IPS-NIHi11 (cell line): ENCODE results near the gene BPHL.
"Not testable (repeated sequence)": the region's sequence is repeated elsewhere in the genome, so short reads cannot be mapped to it uniquely, and the experiment has no call there.

Experiments
- DNase-seq: peaks from one replicate; pipeline ENCODE4 v3.0.0; 2012; ENCODE audit warnings: mixed read lengths, low spot score

The BPHL gene

DNA sequence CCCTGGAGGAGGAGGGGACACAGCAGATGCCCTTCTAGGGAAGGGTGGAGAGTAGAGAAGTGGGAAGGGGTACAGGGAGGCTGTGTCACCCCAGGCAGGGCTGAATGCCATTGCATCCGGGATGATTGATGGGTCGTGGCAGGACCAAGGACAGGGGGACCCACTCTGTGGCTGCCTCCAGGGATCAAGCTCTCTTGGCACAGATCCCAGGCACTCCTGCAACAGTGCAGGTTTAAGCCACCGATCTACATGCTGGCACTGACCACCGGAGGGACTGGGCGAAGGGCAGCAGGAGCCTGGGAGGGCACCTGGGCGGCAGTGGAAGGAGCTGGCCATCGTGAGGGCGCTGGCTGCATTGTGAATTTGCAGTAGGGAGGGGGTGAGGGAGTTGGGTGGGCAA, 61.4 kb downstream of the BPHL start:
- not testable (repeated sequence) for DNase-seq

DNA sequence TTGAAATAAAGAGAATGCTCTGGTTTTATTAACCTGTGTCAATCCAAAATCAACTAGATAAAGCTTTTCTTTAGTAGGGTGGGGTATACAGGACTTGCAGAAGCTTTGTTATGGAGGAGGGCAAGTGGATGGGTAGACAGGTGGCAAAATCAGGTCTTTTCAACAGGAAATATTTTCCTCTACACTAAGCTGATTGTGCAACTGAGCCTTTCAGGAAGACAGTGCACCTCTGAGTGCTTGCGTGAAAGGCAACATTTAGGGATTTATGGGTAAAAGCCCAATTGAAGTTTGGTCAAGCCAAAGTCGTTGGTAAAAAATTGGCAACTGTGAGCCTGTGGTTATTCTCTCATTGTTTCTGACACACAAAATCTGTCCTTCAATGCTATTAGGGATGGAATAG, 62.6 kb downstream of the BPHL start:
- no peak for DNase-seq

DNA sequence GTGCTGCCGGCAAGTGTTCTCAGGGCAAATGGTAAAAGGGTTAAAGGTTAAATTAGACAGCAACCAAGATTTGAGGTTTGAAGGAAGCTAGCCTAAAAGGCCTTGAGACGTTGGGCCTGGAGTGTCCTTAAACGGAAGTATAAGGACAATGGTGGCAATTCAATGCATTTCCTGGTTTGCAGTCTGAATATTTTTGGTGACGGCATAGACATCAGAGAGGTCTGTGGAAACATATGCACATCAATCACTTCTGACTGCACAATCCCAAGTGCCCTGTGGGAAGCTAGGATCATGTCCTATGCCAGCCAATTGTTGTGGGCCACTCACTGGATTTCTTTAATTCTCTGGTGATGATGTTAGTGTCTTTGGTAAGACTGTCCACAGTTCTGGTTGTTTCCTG, 64.6 kb downstream of the BPHL start:
- DNase-seq, result no peak

DNA sequence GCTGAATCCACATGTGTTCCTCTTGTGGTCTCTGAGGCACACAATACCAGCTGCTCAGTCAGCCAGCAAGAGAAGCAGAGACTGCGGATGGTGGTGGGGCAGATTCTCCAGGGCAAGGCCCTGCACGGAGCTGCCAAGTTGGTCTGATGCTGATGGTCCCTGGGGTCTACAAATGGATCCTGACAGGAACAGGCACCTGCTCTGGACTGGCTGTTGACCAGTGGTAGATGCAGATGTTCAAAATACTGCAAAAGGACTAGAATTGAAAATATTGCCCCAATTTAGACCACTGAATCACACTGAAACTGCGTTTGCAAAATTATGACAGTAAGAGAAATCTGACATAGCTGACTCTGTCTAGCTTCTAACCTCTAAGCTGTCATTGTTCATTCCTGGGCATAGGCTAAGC, 68.5 kb downstream of the BPHL start:
- no peak for DNase-seq

DNA sequence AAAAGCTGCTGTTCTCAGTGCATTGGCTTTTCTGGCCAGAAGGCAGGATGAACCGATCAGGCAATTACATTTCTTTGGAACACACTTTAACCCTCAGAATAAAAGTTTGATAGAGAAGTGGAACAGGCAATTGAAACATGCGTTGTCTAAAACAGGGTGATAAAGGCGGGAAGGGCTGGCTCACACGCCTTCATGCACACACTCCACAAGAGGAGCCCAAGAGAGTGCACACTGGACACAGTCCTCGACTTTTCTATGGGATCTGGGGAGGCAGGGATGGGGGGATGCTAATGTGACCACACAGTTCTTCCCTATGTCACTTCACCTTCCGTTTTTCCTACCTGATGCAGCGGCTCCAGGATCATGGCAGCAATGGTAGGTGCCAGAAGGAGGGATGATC, 69.8 kb downstream of the BPHL start:
- DNase-seq, result no peak

DNA sequence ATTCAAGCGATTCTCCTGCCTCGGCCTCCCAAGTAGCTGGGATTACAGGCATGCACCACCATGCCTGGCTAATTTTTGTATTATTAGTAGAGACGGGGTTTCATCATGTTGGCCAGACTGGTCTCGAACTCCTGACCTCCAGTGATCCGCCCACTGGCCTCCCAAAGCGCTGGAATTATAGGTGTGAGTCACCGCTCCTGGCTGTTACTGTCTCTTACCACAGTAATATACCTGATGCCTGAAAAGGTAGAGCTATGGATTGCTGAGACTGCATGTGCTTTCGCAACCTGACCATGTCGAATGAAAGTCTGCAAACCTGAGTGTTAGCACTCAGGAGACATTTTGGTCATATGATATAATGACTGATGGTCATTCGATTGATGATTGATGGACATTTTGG, 70.7 kb downstream of the BPHL start:
- DNase-seq, result not testable (repeated sequence)

DNA sequence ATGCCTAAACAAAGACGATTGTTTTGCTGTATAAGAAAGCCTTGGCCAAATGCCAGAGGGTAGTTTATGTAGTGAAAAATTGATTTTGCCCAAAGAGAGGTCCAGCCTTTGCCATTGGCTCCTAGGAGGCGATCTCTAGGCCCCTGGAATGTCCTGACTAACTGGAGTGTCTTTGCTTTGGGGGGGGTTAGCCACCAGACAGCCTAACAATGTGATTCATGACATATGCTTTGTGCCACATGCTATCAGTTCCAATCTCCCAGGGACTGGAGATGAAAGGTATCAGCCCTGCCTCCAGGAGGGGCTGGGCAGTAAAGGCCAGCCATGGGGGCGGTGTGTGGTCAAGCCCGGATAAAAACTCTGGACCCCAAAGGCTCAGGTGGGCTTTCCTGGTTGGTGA, 71.5 kb downstream of the BPHL start:
- DNase-seq, result no peak

DNA sequence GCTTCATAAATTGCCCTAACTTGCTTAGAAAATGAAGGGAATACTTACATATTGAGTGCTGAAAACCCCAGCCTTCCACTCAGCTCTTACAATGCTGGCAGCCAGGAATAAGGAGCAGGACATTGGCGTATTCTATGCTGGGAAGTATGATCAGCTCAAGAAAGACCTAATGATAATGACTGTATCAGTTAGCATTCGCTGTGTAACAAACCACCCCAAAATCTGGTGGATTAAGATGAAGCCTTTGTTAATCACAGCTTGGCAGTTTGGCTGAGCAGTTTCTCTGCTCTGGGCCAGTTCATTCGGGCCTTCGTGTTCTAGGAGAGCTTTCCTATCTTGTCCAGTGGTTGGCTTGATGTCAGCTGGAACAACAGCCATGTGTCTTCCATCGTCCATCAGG, 72.3 kb downstream of the BPHL start:
- no peak for DNase-seq

DNA sequence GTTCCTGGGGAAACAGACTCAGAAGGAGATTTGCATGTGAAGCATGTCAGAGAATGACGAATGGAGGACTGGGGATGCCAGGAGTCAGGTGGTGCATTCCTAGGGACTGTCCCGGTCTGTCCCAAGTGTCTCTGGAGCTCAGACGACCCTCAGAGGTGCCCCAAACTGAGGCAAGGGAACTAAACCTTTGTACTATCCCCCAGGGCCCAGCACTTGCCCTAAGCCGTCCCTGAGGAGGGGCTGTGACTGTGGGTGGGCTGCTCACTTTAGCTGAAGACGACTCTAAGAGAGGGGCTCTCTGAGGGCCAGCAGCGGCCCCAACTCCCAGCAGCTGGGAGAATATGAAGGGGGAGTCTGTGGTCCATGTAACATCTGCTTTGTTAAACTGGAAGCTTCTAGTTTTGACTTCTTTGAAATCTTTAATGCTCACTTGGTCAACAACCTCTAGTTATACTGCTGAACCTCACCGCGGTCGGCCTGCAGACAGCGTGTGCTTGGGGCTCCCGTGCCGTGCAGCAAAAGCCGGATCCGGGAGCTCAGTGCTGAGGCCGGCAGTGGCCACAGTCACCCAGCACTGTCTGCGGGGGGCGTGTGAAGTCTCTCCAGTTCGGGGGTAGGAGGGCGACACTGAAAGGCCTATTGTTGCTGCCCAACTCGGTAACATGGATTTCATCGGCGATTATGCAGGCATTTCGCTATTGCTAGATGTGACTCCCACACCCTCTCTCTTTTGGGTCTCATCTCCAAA, 74.8 kb downstream of the BPHL start:
- DNase-seq, result peak; percentile 21

DNA sequence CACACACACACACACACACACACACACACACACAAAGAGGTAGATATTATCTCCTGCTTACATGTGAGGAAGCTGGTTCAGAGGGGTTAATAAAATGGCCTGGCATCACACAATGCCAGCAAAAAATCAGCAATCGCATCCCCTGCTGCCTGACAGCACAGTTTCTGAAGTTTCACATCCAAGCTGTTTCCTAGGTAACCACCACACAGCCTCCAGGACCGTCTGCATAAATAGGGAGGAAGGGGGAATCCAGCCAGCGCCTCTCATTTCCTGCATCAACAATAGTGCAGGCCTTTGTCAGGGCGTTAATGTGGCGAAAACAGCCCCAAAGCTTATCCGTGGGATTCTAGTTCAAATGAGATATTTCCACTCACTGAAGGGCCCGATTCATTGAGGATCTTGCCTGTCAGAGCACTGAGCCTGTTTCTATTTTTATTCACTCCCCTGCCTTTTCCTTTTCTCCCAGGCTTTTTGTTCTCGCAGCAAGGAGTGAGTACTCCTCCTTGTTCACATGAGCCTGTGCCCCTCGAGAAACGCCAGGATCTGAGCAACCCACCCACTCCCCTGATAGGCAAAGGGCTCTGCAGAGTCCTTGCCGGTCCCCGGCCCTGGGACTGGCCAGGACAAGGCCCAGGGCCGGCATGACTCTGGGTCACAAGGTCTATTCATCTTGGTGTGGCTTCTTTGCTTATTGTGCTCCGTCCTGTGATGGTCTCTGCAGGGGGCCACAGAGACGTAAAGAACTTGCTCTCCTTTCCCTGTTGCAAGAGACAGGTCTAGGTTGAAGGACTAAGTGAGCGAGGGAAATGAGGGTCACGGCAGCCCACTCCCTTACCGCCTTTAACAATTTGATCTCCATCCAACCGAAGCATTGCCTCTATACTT, 76.3 kb downstream of the BPHL start:
- DNase-seq, result peak; percentile 67

DNA sequence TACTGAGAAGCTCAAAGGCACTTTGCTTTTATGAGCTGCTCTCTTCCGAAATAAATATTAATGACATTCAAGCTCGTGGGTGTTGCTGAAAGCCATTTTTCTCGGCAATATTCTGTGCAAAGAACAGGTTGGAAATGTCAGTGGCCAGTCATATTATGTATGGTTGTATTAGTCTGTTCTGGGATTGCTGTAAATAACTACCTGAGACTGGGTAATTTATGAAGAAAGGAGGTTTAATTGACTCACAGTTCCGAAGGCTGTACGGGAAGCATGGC, 76.8 kb downstream of the BPHL start:
- no peak for DNase-seq

DNA sequence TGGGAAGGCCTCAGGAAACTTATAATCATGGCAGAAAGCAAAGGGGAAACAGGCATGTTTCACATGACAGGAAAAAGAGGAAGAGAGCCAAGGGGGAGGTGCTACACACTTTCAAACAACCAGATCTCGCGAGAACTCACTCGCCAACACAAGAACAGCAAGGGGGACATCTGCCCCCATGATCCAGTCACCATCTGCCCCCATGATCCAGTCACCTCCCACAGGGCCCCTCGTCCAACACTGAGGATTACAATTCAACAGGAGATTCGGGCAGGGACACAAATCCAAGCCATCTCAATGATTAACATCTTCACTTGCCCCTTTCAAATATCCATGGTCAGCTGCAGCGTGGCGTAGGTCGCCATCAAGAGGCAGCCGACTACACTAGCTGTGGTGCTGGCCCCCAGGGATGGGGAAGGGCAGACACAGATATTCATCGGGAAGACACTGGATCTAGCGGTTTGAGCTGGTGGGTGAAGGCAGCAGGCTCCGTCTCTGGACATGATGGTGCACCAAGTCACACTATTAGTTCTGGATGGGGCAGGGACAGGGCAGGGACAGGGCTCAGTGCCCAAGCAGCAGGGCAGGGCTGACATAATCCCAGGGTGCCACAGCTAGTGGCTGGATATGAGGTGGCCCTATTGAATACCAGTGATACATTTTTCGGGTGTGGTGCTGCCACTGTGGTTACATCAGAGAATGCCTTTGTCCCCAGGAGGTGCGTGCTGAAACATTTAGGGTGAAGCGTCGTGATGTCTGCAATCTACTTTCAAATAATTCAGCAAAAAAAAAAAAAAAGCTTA, 77.4 kb downstream of the BPHL start:
- DNase-seq, result peak; percentile 59

DNA sequence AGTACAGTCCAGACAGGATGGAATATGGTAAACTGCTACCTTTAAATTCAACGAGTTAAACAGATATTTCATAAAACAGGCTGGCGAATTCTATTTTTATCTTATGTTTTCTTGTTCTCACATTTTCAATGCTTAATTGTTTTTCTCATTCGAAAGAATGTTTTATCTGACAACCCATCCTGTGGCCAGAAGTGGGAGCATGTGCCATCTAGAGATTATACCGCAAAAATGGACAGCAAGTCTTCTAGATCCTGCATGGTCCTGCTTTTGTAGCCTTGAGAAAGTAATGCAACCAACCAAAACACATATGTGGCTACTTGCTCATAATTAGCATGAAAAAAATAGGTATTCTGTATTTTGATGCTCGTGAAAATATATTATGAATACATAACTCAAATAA, 78.3 kb downstream of the BPHL start:
- DNase-seq, result no peak

DNA sequence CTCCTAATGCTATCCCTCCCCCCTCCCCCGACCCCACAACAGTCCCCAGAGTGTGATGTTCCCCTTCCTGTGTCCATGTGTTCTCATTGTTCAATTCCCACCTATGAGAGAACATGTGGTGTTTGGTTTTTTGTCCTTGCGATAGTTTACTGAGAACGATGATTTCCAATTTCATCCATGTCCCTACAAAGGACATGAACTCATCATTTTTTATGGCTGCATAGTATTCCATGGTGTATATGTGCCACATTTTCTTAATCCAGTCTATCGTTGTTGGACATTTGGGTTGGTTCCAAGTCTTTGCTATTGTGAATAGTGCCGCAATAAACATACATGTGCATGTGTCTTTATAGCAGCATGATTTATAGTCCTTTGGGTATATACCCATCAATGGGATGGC, 79.2 kb downstream of the BPHL start:
- DNase-seq, result not testable (repeated sequence)

DNA sequence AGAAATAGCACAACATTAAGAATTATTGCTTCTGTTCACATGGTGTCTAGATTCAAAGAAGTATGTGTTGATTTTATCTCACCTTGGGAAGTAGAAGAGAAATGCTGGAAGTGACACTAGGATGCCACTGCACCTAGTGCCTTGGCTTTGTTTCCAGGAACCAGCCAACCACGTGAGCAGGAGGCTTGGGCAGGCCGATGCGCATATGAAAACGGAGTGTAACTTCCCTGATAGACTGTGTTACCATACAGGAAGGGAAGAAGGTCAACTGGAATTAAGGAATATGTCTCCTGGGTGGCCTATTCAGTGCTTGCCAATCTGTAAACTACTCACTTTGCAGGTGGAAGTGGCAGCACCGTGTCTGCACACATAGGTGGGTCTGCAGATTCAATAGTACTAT, 80.9 kb downstream of the BPHL start:
- no peak for DNase-seq

DNA sequence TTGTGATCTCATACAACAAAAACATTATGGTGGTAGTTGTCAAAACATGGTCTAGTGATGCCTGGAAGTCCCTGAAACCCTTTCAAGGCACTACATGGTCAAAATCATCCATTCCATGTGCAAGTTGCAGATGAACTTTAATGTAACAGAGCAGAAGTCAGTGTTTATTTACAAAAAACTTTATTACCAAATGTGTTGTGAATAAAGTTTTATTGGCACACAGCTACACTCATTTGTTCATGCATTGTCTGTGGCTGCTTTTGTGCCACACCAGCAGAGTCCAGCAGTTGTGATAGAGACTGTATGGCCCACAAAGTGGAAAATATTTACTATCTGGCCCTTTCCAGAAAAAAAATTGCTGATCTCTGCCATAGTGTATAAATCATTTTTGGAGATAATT, 82.2 kb downstream of the BPHL start:
- DNase-seq, result no peak

DNA sequence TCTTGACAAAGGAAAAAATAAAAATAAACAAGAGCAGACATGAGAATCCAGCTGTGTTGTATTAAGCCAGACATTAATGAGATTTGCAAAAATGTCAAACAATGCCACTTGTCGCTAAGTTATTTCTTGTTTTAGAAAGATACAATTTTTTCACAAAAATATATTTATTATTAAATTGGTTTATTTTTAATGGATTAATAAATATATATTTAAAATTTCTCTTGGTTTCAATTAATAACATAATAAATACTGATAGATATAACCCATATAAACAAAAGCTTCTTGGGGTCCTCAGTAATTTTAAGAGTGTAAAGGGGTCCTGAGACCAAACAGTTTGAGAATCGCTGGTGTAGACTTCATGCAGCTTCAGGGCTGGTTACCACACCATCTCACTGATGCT, 82.9 kb downstream of the BPHL start:
- no peak for DNase-seq
